Activated CD4-positive, alpha-beta T cell treated with anti-CD3 and anti-CD28 coated beads, Interleukin-2, amount 50 U/mL, for 1 hour (primary cell): Measurements from ENCODE around the gene BTBD9.

Experiments
- DNase-seq: peaks from one replicate; pipeline ENCODE4 v3.0.0-alpha.2; 2020

The BTBD9 gene

GRCh38 chr6:38593409-38593808 lies 46.3 kb downstream of the BTBD9 start:
- no peak for DNase-seq

- DNase-seq, result no peak
Observed at GRCh38 chr6:38591439-38591838, 48.3 kb downstream of the BTBD9 start.

- DNase-seq, result no peak
Observed at GRCh38 chr6:38589367-38589720, 50.4 kb downstream of the BTBD9 start.

- DNase-seq, result no peak
Observed at GRCh38 chr6:38588631-38589366, 50.9 kb downstream of the BTBD9 start.

- DNase-seq, result no peak
Observed at GRCh38 chr6:38587766-38588362, 51.9 kb downstream of the BTBD9 start.

GRCh38 chr6:38586992-38587391 lies 52.7 kb downstream of the BTBD9 start:
- DNase-seq, result no peak

- no peak for DNase-seq
Observed at GRCh38 chr6:38584731-38585130, 55.0 kb downstream of the BTBD9 start.

GRCh38 chr6:38583523-38583922 lies 56.2 kb downstream of the BTBD9 start:
- DNase-seq, result no peak

- DNase-seq, result no peak
Observed at GRCh38 chr6:38580030-38580429, 59.7 kb downstream of the BTBD9 start.

- no peak for DNase-seq
Observed at GRCh38 chr6:38579010-38579628, 60.6 kb downstream of the BTBD9 start.

- no peak for DNase-seq
Observed at GRCh38 chr6:38578075-38578474, 61.7 kb downstream of the BTBD9 start.

GRCh38 chr6:38577492-38577891 lies 62.2 kb downstream of the BTBD9 start:
- no peak for DNase-seq

- no peak for DNase-seq
Observed at GRCh38 chr6:38573801-38574395, 65.8 kb downstream of the BTBD9 start.

GRCh38 chr6:38572186-38572813 lies 67.4 kb downstream of the BTBD9 start:
- no peak for DNase-seq

GRCh38 chr6:38571721-38572120 lies 68.0 kb downstream of the BTBD9 start:
- DNase-seq, result no peak

GRCh38 chr6:38570750-38571149 lies 69.0 kb downstream of the BTBD9 start:
- DNase-seq, result no peak

- no peak for DNase-seq
Observed at GRCh38 chr6:38567436-38567835, 72.3 kb downstream of the BTBD9 start.

- no peak for DNase-seq
Observed at GRCh38 chr6:38566295-38567030, 73.3 kb downstream of the BTBD9 start.

- DNase-seq, result no peak
Observed at GRCh38 chr6:38564301-38564700, 75.4 kb downstream of the BTBD9 start.

- DNase-seq, result no peak
Observed at GRCh38 chr6:38555606-38556005, 84.1 kb downstream of the BTBD9 start.

GRCh38 chr6:38554700-38555413 lies 84.9 kb downstream of the BTBD9 start:
- DNase-seq, result no peak

GRCh38 chr6:38554014-38554413 lies 85.7 kb downstream of the BTBD9 start:
- no peak for DNase-seq
